NK-92 treated with Interleukin-12 subunit alpha and Interleukin-12 subunit beta, amount 100 ng/mL, for 24 hours (cell line): ENCODE measurements around the gene RPRD1A.
"Not testable (repeated sequence)": the region's sequence is repeated elsewhere in the genome, so short reads cannot be mapped to it uniquely, and the experiment has no call there.

Experiments
- DNase-seq: peaks from one replicate; lab custom pipeline; 2025; lab: John Stamatoyannopoulos, UW

The RPRD1A gene

DNA sequence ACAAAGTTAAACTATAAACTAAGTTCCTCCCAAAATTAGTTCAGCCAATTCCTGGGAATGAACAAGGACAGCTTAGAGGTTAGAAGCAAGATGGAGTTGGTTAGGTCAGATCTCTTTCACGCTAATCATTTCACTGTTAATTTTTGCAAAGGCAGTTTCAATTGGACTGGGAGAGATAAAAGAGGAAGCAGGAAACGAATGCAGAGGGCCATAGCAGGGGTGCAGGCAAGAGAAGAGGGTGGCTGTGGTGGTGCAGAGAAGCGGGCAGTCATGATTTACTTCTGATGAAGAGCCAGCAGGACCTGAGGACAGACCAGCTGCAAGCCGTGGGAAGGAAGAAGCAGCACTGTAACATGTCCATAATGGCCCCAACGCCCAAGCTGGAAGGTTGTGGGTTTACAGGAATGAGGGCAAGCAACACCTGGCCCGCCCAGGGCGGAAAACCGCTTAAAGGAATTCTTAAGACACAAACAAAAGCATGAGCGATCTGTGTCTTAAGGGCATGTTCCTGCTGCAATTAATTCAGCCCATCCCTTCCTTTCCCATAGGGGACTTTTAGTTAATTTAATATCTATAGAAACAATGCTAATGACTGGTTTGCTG, 99.0 kb downstream of the RPRD1A start:
- no peak for DNase-seq

DNA sequence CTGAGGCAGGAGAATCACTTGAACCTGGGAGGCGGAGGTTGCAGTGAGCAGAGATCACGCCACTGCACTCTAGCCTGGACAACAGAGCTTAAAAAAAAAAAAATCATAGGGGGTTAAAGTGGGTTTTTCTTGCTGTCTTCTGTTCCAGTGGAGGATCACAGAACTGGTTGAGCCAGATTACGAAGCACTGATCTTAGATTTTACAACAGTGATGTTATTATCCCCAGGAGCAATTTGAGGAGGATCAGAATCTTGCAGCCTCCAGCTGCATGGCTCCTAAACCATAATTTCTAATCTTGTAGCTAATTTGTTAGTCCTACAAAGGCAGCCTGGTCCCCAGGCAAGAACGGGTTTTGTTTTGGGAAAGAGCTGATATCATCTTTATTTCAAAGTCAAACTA, 99.5 kb downstream of the RPRD1A start:
- not testable (repeated sequence) for DNase-seq

DNA sequence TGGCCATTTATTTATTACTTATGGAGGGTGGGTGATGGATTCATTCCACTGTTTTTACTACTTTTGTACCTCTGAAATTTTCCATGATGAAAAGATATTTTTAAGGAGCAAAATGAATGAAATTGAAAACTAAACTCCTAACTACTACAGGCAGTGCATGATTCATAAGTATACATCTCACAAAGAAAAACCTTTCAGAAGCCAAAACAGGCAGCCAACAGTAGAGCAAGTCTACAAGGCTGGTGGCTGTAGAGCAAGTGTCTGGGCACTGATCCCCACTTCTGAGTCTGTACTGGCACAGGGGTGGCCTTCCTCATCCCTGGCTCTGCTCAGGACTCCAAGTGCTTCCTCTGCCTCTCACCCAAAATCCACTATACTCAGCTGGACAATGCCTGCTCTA, 103.0 kb downstream of the RPRD1A start:
- DNase-seq, result no peak

- no peak for DNase-seq
Measured at GRCh38 chr18:35962320-35962719, 105.0 kb downstream of the RPRD1A start.

- DNase-seq, result no peak
Measured at GRCh38 chr18:35956226-35956625, 111.1 kb downstream of the RPRD1A start.

DNA sequence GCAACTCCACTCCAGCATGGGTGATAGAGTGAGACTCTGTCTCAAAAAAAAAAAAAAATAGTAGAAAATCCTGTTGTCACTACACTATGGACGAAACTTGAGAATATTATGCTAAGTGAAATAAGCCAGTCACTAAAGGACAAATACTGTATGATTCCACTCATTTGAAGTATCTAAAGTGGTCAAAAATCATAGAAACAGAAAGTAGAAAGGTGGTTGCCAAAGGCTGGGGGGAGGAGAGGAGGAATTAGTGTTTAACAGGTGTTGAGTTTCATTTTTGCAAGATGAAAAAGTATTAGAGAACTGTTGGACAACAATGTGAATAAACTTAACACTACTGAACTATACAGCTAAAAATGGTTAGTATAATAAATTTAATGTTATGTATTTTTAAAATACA, 113.7 kb downstream of the RPRD1A start:
- DNase-seq, result no peak

- no peak for DNase-seq
Measured at GRCh38 chr18:35950628-35950982, 116.8 kb downstream of the RPRD1A start.

DNA sequence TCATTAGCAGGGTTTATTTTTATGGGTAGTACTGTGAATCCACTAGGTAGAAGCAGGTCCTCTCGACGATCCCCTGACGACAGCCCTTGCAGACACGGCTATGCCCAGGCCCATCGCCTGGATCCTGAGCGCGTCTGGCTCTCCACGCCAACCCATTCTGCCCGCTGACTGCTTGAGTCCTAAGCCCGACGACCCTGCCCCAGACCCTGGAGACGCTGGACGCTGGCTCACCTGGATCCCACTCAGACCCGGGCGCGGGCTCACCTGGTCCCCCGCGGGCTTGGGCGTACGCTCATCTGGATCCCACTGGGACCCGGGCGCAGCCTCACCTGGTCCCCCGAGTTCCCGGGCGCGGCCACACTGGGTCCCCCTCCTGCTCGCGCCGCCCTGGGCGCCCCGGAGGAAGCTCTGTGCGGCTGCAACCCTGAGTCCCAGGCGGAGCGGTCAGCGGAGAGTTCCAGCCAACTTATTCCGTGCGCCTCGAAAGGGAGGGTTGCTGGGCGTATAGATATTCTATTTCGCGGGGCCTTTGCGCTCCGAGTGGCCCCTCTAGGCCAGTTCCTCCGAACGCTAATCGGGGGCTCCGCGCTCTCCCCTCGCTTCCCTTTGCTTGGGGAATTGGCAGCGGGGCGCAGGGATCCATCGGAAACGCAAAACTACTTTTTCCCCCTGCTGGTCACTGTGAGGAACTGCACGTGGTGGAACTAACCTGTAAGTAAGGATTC, 117.3 kb downstream of the RPRD1A start:
- no peak for DNase-seq

DNA sequence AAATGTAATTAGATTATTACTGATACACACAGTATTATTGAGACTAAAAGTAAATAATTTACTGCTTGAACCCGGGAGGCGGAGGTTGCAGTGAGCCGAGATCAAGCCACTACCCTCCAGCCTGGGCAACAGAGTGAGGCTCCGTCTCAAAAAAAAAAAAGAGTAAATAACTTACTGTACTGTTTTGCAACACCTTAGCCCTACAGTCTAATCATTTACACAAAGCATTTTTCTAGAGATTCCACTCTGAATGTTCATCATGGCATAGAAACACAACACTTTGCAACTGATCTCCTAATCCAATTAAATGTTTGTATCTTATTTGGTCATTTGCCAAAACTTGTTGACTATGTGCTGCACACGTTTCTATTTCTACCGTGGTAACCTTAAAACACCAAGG, 118.3 kb downstream of the RPRD1A start:
- DNase-seq, result no peak

GRCh38 chr18:35948080-35948479, 119.3 kb downstream of the RPRD1A start:
- no peak for DNase-seq

DNA sequence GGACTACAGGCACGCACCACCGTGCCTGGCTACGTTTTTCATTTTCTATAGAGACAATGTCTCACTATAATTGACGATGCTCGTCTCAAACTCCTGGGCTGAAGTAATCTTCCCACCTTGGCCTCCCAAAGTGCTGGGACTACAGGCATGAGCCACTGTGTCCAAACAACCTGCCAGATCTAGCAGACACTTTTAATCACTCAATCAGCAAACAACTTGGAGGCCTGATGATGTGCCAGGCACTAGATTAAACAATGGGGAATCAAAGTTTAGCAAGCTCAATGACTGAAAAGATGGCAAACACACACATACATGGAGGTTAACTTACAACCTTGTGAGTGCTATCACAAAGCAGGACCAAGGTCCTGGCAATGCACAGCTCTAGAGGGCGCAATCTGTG, 124.7 kb downstream of the RPRD1A start:
- DNase-seq, result no peak

GRCh38 chr18:35942133-35942532, 125.2 kb downstream of the RPRD1A start:
- no peak for DNase-seq

GRCh38 chr18:35941299-35941698, 126.1 kb downstream of the RPRD1A start:
- DNase-seq, result no peak
